ENCODE measurements around the gene PIP5KL1. TPM values are rescaled to one million over a fixed set of nuclear protein-coding genes. Genes with fewer than 3 reads are reported as not detected.
A peak's percentile ranks its signal among the peaks of the same experiment; 100 is the strongest.

PIP5KL1 gene
- total and polyA plus RNA-seq, 2 experiments from 2014 or later, result 13.4 to 19.5 TPM

DNA sequence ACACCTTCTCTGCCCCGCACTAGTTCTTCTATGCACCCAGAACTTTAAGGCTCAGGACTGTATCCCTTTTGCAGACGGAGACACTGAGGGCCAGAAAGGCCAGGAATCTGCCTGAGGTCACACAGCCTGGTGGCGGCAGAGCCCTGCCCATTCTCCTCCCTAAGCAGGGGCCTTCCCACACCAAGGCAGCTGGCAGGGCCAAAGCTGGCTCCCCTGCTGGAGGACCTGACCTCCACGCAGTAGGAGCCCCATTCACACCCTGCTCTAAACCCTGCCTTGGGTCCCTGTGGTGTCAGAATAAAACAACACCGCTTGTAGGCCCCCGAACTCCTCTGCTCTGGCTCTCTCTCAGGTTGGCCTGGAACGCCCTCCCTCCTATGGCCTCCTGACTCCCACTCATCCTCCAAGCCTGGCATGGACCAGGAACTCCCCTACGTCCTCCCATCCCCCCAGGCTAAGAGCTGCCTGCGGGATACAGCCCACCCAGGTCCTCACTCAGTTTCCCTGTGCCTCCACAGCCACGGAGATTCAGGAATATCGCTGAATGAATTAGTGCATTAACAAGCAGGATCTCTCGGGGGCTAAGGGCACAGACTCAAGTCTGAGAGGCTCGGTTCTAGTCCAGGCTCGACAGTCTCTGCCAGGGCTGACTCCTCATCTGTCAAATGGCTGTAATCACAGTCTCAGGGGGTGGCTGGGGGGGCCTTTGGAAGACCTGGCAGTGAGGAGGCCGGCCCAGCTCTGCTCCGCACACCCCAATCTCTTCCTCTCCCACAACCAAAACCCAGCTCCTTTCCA lies 34.0 kb downstream of the PIP5KL1 start:
- Mint-ChIP-seq H3K27ac (peak overlapping the region; percentile 62; the same call in 1 of the 2 replicates), H3K4me3 (peak overlapping the region; percentile 26; the same call in 2 of the 3 replicates), H3K9me3 (no peaks in the 10 kb centered on the region)

DNA sequence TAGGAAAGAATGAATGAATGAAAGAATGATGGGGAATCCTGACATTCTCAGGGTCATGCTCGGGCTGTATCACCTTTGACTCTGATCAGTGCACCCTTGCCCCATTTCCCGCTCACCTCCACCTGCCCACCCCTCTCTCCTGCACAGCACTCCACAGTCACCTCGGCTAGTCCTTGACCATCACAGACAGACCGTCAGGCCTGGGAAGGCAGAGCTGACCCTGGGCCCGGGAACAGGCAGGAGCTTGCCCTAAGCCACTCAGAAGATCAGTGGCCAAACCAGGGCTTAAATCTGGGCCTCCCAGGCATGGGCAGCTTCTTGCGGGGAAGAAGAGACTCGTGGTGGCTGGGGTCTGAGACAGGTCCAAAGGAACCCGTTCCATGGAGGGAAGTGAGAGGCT lies 34.8 kb downstream of the PIP5KL1 start:
- H3K36me3 Mint-ChIP-seq (ENCODE audit: low read depth), result peaks cover 48% of the 10 kb centered on the region
- Histone ChIP-seq H3K4me1 (ENCODE audit: insufficient read depth) (peaks cover 24% of the 10 kb centered on the region), H3K79me2 (replicated peaks; ENCODE audit: insufficient read depth) (peaks cover 6% of the 10 kb centered on the region), H3K4me3 (no peak overlapping the region), H3K4me2 (no peak overlapping the region), H4K20me1 (replicated peaks; ENCODE audit: insufficient read depth) (peaks cover 16% of the 10 kb centered on the region), H3K27ac (ENCODE audit: low read depth) (no peak overlapping the region), H3K36me3 (ENCODE audit: insufficient read depth) (peaks cover 29% of the 10 kb centered on the region), H3K9me2 (ENCODE audit: insufficient read depth) (no peaks in the 10 kb centered on the region), H3F3A (replicated peaks; ENCODE audit: low read depth) (peaks cover 19% of the 10 kb centered on the region), H3K27me3 (ENCODE audit: insufficient read depth) (peaks cover 5% of the 10 kb centered on the region; the same call in 1 of the 2 replicates), H2AFZ (no peak overlapping the region)
- H3K4me1 Mint-ChIP-seq, result peaks cover 16% of the 10 kb centered on the region
- DNase-seq (ENCODE audit: low spot score) (no peak), ATAC-seq (no peak)
- H3K27ac Mint-ChIP-seq, result no peak overlapping the region
- H3K9me3 Mint-ChIP-seq, result no peaks in the 10 kb centered on the region
- H3K4me3 Mint-ChIP-seq, result no peak overlapping the region
- H3K27me3 Mint-ChIP-seq (ENCODE audit: insufficient read depth, low read depth, poor library complexity), result peaks cover 5% of the 10 kb centered on the region
- no peak for TF ChIP-seq NANOG (IDR thresholded peaks at IDR 0.05; ENCODE audit: borderline replicate concordance)
- no peak for TF ChIP-seq EZH2phosphoT487 (IDR thresholded peaks at IDR 0.05; ENCODE audit: unreplicated experiment)
- TF ChIP-seq ZNF114 (CRISPR knock-in tag; IDR thresholded peaks at IDR 0.05), result no peak
- TF ChIP-seq STAT1 (IDR thresholded peaks at IDR 0.05; ENCODE audit: unreplicated experiment), result no peak
- no peak for TF ChIP-seq CREB1 (CRISPR knock-in tag; IDR thresholded peaks at IDR 0.05; ENCODE audit: low read depth)
- no peak for TF ChIP-seq ZNF331 (CRISPR knock-in tag; IDR thresholded peaks at IDR 0.05; ENCODE audit: low read depth)
- no peak for TF ChIP-seq REST (IDR thresholded peaks at IDR 0.05; ENCODE audit: unreplicated experiment)
- TF ChIP-seq, protein P1, sequence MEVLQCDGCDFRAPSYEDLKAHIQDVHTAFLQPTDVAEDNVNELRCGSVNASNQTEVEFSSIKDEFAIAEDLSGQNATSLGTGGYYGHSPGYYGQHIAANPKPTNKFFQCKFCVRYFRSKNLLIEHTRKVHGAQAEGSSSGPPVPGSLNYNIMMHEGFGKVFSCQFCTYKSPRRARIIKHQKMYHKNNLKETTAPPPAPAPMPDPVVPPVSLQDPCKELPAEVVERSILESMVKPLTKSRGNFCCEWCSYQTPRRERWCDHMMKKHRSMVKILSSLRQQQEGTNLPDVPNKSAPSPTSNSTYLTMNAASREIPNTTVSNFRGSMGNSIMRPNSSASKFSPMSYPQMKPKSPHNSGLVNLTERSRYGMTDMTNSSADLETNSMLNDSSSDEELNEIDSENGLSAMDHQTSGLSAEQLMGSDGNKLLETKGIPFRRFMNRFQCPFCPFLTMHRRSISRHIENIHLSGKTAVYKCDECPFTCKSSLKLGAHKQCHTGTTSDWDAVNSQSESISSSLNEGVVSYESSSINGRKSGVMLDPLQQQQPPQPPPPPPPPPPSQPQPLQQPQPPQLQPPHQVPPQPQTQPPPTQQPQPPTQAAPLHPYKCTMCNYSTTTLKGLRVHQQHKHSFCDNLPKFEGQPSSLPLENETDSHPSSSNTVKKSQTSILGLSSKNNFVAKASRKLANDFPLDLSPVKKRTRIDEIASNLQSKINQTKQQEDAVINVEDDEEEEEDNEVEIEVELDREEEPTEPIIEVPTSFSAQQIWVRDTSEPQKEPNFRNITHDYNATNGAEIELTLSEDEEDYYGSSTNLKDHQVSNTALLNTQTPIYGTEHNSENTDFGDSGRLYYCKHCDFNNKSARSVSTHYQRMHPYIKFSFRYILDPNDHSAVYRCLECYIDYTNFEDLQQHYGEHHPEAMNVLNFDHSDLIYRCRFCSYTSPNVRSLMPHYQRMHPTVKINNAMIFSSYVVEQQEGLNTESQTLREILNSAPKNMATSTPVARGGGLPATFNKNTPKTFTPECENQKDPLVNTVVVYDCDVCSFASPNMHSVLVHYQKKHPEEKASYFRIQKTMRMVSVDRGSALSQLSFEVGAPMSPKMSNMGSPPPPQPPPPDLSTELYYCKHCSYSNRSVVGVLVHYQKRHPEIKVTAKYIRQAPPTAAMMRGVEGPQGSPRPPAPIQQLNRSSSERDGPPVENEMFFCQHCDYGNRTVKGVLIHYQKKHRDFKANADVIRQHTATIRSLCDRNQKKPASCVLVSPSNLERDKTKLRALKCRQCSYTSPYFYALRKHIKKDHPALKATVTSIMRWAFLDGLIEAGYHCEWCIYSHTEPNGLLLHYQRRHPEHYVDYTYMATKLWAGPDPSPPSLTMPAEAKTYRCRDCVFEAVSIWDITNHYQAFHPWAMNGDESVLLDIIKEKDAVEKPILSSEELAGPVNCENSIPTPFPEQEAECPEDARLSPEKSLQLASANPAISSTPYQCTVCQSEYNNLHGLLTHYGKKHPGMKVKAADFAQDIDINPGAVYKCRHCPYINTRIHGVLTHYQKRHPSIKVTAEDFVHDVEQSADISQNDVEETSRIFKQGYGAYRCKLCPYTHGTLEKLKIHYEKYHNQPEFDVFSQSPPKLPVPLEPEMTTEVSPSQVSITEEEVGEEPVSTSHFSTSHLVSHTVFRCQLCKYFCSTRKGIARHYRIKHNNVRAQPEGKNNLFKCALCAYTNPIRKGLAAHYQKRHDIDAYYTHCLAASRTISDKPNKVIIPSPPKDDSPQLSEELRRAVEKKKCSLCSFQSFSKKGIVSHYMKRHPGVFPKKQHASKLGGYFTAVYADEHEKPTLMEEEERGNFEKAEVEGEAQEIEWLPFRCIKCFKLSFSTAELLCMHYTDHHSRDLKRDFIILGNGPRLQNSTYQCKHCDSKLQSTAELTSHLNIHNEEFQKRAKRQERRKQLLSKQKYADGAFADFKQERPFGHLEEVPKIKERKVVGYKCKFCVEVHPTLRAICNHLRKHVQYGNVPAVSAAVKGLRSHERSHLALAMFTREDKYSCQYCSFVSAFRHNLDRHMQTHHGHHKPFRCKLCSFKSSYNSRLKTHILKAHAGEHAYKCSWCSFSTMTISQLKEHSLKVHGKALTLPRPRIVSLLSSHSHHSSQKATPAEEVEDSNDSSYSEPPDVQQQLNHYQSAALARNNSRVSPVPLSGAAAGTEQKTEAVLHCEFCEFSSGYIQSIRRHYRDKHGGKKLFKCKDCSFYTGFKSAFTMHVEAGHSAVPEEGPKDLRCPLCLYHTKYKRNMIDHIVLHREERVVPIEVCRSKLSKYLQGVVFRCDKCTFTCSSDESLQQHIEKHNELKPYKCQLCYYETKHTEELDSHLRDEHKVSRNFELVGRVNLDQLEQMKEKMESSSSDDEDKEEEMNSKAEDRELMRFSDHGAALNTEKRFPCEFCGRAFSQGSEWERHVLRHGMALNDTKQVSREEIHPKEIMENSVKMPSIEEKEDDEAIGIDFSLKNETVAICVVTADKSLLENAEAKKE (CRISPR knock-in tag; IDR thresholded peaks at IDR 0.05), result no peak
- TF ChIP-seq POLR2AphosphoS5 (IDR thresholded peaks at IDR 0.05; ENCODE audit: low read depth), result no peak
- no peak for TF ChIP-seq EZH2 (IDR thresholded peaks at IDR 0.05; ENCODE audit: low read depth, unreplicated experiment)
- no peak for TF ChIP-seq JUNB (IDR thresholded peaks at IDR 0.05; ENCODE audit: unreplicated experiment)

More for the DNA sequence above, 34.0 kb downstream of the PIP5KL1 start:
- H3K4me1 ChIP-seq (ENCODE audit: insufficient read depth), result peaks cover 24% of the 10 kb centered on the region
- H3K27me3 Mint-ChIP-seq (ENCODE audit: insufficient read depth, low read depth, poor library complexity), result peaks cover 5% of the 10 kb centered on the region
- H3F3A ChIP-seq (replicated peaks; ENCODE audit: low read depth), result peaks cover 19% of the 10 kb centered on the region
- peaks cover 18% of the 10 kb centered on the region for H3K4me1 Mint-ChIP-seq
- peaks cover 12% of the 10 kb centered on the region; the same call in 1 of the 2 replicates for H4K20me1 ChIP-seq (replicated peaks; ENCODE audit: insufficient read depth)
- no peaks in the 10 kb centered on the region for H3K9me2 ChIP-seq (ENCODE audit: insufficient read depth)
- TF ChIP-seq ZNF331 (CRISPR knock-in tag; IDR thresholded peaks at IDR 0.05; ENCODE audit: low read depth) (no peak), CREB1 (CRISPR knock-in tag; IDR thresholded peaks at IDR 0.05; ENCODE audit: low read depth) (no peak), ZNF114 (CRISPR knock-in tag; IDR thresholded peaks at IDR 0.05) (no peak)
- H3K36me3 ChIP-seq (ENCODE audit: insufficient read depth), result peaks cover 29% of the 10 kb centered on the region
- peaks cover 5% of the 10 kb centered on the region; the same call in 1 of the 2 replicates for H3K27me3 ChIP-seq (ENCODE audit: insufficient read depth)
- H3K4me3 ChIP-seq, result peak overlapping the region; percentile 46
- H3K27ac ChIP-seq (ENCODE audit: low read depth), result peak overlapping the region; percentile 91
- H3K79me2 ChIP-seq (replicated peaks; ENCODE audit: insufficient read depth), result peaks cover 6% of the 10 kb centered on the region
- no peak overlapping the region for H2AFZ ChIP-seq
- DNase-seq (ENCODE audit: low spot score) (no peak), ATAC-seq (no peak)
- H3K4me2 ChIP-seq, result peak overlapping the region; percentile 78
- peaks cover 40% of the 10 kb centered on the region for H3K36me3 Mint-ChIP-seq (ENCODE audit: low read depth)
